Skin epidermis (tissue), 12 donors: ENCODE data around the gene TMEM234.
"Not testable (repeated sequence)": the region's sequence is repeated elsewhere in the genome, so short reads cannot be mapped to it uniquely, and the experiment has no call there.

Experiments used
- H3K27ac ChIP-seq, 21 experiments: fragments of 200-600 bp; sonication (generic) in 11 of 21; one replicate each; pipeline ENCODE4 v1.5.0; 2020; ENCODE audit warnings: mild to moderate bottlenecking in 3 of 21, inconsistent platforms in 2 of 21, moderate library complexity in 2 of 21
- H3K4me3 ChIP-seq, 7 experiments: fragments of 200-600 bp; sonication (generic) in 2 of 7; one replicate each; pipeline ENCODE4 v1.5.0; 2020; ENCODE audit warnings: inconsistent platforms in 2 of 7, mild to moderate bottlenecking in 2 of 7, moderate library complexity in 1 of 7

The TMEM234 gene

DNA sequence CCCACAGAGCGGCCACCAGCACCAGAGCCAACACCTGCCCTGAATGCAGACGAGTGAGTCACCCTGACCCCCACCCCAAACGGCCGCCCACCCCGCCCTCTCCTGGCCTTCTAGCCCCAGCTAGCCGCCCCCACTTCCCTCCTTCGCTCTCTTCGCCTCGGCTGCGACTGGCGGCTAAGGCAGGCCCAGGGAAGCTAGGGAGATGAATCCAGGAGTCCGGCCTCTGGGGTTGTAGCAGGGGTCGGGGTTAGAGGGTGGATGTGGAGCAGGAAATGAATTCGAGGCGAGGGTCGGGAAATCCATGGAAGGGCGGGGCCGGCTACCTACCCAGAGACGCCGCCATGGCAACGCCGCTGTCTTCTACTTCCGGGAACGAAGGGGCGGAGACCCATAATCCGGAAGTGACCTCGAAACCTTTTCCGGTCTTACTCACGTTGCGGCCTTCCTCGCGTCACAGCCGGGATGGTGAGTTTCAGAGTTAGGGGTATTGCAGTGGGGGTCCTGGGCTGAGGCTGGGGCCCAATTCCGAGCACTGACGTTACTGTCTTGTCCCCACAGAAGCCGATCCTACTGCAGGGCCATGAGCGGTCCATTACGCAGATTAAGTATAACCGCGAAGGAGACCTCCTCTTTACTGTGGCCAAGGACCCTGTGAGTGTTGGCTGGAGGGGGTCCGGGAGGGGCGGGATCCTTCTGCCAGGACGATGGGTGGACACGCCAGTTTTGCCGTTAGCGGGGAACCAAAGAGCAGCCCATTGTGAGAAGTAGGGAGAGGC, at the start of gene TMEM234, which contains the start of gene EIF3I:
TSS of gene TMEM234 (minus strand) at position 374 of the 776 bp plus-strand sequence. CDS start at position 343, 31 bp downstream.
TSS of gene EIF3I (plus strand) at position 428 of the 776 bp plus-strand sequence. CDS start at position 463, 35 bp downstream.
- H3K27ac ChIP-seq = peak within 1 kb of the TSS; percentile 78 to 100 (median 93)
- peak within 1 kb of the TSS; percentile 61 to 96 (median 91) for H3K4me3 ChIP-seq

DNA sequence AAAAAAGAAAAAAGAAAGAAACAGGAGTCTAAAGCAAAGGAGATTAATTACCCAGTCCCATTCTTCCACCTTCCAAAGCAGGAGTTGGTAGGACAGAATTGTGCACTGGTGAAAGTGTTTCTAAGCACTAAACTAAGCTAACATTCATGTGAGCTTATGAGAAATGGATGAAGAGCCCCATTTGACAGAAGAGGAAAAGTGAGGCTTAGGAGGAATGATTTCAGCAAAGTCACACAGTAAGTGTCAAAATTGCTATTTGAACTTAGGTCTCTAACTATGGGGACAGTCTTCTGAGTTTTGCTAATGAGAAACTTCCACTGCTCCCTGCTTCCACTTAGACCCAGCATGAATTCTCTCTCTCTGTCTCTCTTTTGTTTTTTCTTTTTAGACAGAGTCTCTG, 47.6 kb upstream of the TMEM234 start:
- Histone ChIP-seq H3K27ac (no peak overlapping the region), H3K4me3 (no peak overlapping the region)

DNA sequence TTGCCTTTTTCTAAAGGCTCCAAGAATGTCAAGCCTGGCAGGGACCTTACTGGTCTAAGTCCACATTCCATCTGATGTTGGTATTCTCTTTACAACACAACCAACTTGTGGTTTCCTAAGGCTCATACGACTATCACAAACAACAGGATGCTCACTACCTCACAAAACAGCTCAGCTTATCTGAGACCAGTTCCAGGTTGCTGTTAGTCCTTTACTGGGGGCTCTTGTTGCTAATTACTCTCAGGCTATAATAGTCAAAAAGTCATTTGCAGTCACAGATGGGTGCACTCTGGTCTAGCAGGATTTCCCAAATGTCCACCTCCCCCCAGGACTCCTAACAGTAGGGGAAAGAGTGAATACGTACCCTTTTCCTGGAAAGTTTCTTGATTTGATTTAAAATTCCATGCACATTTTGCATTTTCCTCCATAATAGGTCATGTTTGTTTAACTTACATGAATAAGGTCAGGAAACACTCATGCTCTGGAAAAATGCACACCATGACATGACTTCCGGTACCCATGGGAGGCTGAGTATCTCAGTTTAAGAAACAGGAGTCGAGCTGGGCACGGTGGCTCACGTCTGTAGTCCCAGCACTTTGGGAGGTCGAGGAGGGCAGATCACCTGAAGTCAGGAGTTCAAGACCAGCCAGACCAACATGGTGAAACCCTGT, 44.9 kb upstream of the TMEM234 start:
- Histone ChIP-seq H3K4me3 (no peak overlapping the region), H3K27ac (peak overlapping the region in 2 of 21 experiments; percentile 12 to 23)

DNA sequence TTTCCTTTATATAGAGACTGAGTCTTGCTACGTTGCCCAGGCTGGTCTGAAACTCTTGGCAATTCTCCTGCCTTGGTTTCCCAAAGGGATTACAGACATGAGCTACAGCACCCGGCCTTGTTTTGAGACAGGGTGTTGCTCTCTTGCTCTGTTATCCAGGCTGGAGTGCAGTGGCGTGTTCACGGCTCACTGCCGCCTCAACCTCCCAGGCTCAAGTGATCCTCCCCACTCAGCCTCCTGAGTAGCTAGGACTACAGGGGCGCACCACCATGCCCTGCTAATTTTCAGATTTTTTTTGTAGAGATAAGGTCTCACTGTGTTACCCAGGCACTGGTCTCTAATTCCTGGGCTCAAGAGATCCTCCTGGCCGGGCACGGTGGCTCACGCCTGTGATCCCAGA, 43.7 kb upstream of the TMEM234 start:
- H3K27ac ChIP-seq = peak overlapping the region in 1 of 21 experiments; percentile 23
- H3K4me3 ChIP-seq = no peak overlapping the region

DNA sequence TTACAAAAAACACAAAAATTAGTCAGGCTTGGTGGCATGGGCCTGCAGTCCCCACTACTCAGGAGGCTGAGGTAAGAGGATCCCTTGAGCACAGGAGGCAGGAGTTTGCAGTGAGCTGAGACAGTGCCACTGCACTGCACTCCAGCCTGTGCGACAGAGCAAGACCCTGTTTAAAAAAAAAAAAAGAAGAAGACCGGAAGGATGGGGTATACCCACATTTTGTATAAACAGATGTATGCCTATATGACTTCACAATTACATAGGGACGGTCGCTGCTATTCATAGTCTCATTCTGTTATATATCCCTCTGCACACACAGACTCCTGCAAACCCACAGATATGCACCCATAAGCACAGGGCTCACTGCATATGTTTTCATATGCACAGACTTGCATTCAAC, 41.6 kb upstream of the TMEM234 start:
- Histone ChIP-seq H3K27ac (peak overlapping the region in 2 of 21 experiments; percentile 26 to 31), H3K4me3 (no peak overlapping the region)

DNA sequence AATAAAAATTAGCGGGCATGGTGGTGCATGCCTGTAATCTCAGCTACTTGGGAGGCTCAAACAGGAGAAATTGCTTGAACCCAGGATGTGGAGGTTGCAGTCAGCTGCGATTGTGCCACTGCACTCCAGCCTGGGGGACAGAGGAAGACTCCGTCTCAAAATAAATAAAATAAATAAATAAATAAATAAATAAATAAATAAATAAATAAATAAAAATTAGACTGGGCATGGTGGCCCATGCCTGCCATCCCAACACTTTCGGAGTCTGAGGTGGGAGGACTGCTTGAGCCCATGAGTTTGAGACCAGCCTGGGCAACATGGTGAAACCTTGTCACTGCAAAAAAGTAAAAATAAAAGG, 41.1 kb upstream of the TMEM234 start:
- peak overlapping the region in 1 of 21 experiments; percentile 31 for H3K27ac ChIP-seq
- H3K4me3 ChIP-seq = not testable (repeated sequence)

DNA sequence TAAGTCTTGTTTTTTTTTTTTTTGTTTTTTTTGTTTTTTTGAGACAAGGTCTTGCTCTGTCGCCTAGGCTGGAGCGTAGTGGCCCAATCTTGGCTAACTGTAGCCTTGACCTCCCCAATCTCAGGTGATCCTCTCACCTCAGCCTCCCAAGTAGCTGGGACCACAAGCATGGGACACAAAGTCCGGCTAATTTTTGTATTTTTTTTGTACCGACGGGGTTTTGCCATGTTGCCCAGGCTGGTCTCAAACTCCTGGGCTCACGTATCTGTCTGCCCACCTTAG, 35.0 kb upstream of the TMEM234 start:
- H3K27ac ChIP-seq = peak overlapping the region in 2 of 21 experiments; percentile 20 to 98
- no peak overlapping the region for H3K4me3 ChIP-seq

DNA sequence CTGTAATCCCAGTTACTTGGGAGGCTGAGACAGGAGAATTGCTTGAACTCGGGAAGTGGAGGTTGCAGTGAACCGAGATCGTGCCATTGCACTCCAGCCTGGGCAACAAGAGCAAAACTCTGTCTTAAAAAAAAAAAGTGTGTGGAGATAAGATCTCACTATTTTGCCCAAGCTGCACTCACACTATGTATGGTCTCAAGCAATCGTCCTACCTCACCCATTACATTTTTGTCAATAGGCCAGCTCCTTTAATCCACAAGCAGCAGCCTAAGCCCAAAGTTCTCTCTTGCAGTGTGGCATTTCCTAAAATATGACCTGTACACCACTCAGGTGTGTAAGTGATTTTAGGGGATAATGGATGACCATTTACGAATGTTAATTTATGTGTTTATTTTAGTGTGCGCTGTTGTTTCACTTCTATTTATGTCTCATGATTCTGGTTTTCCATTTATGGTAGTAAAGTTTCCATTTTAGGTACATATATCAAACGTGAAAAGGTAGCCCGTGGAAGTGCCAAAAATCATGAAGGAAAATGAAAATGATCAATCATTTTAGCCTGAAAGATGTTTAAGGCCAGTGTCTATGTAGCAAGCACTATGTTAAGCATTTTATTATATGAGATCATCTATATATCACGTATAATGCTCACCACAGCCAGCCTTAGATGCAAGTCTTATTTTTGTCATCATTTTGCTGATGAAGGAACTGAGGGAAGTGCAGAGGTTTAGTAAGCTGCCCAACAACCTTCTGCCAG, 34.5 kb upstream of the TMEM234 start:
- Histone ChIP-seq H3K27ac (peak overlapping the region in 5 of 21 experiments; percentile 10 to 98 (median 20)), H3K4me3 (peak overlapping the region in 1 of 7 experiments; percentile 1)

DNA sequence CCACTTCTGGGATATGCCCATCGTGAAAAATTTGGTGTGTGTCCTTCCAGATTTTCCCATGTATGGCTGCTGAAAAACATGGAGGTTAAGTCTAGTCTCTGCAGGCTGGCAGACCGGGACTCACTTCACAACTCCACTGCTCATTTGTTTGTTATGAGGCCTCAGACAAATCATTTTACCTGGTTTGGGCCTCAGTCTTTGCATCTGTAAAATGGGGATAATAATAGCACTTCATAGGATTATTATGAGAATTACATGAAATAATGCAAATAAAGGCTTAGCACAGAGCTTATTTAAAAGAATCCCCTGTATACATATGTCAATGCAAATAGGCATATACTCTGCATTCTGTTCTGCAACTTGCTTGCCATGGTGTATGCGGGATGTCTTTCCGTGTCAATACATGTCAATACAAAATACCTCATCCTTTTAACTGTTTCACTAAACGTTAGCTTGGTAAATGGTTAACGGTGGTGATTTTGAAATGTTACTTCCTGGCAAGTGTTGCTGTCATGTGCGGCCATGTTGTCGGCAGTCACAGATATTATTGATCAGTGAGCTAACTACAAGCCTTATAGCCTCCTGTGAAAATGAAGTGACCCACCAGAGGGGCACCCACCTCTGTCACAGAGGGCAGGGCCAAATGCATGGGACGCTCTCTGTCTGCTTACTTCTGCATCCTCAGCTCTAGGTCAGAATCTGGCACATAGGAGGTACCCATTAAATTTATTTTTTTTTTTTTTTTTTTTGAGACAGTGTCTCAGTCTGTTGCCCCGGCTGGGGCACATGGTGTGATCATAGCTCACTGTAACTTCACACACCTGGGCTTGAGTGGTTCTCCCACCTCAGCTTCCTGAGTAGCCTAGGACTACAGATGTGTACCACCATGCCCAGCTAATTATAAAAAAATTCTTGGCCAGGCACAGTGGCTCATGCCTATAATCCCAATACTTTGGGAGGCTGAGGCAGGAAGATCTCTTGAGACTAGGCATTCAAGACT, 33.2 kb upstream of the TMEM234 start:
- Histone ChIP-seq H3K4me3 (peak overlapping the region in 2 of 7 experiments; percentile 3 to 36), H3K27ac (peak overlapping the region in 6 of 21 experiments; percentile 0 to 98 (median 94))

DNA sequence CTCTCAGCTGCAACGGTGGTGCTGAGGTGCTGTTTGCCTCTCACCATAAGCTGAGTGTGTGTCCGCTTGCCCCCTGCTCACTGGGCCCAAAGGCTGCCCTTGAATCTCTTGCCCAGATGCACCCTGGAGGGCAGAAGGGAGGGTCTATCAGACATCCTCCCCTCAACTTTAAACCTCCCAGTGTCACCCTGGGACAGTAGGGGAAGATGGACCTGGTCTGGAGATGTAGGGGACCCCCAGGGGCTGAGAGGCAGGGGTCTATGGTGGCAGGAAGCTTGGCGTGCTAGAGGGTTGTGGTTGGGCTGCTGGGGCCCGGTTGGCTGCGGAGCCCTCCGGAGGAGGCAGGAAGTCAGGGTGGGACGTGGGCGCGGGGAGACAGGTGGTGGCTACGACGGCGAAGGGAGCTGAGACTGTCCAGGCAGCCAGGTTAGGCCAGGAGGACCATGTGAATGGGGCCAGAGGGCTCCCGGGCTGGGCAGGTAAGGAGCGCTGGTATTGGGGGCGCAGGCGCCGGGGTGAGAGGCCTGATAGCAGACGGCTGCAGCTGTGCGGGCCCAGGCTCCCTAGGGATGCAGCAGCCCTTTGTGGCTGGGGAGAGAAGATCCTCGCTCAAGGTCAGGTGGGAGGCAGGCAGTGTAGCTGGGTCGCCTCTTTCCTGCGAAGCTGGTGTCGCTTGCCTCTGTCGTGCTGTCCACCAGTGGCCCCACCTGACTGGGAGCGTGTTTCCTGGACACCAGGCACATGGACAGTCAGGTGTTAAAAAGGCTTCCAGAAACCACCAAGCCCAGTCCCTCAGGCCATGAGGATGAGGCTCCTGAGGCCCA, 29.0 kb upstream of the TMEM234 start, which contains the start of gene LCK:
TSS of gene LCK (plus strand) at position 373 of the 824 bp plus-strand sequence. CDS start 23,065 bp downstream, outside the sequence.
- Histone ChIP-seq H3K4me3 (peak within 1 kb of the TSS; percentile 21 to 37 (median 29)), H3K27ac (peak within 1 kb of the TSS; percentile 47 to 98 (median 77))

DNA sequence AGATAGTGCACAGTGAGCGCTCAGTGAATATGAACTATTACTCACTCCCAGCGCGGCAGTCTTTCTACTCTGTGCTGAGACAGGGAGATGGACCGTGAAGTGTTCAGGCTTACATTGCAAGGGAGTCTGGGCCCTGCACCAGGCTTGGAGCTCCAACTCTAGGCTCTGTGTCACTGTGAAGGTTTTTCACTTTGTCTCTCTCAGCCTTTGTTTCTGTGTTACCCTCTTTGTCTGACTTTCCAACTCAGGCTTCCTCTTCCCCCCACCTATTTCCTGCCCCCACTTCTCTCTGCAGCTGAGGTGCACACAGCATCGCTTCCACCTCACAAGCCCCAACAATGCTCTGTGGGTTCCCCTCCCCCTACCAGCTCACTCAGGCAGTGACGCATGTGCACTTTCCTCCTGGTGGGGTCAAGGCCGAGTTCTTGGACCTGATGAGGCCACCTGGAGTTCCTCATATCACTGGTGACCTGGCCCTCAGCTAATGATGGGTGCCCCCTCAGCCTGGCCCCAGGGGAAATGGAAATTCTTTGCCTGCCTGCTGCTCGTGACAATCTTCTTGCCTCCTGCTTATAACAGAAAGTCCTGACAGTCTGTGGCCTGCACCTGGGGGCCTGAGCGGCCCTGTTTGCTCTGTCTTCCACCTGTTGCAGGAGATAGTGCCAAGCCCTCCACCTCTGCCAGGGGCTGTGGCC, 27.8 kb upstream of the TMEM234 start:
- H3K4me3 ChIP-seq = peak overlapping the region in 2 of 7 experiments; percentile 14 to 36
- peak overlapping the region; percentile 47 to 98 (median 77) for H3K27ac ChIP-seq

DNA sequence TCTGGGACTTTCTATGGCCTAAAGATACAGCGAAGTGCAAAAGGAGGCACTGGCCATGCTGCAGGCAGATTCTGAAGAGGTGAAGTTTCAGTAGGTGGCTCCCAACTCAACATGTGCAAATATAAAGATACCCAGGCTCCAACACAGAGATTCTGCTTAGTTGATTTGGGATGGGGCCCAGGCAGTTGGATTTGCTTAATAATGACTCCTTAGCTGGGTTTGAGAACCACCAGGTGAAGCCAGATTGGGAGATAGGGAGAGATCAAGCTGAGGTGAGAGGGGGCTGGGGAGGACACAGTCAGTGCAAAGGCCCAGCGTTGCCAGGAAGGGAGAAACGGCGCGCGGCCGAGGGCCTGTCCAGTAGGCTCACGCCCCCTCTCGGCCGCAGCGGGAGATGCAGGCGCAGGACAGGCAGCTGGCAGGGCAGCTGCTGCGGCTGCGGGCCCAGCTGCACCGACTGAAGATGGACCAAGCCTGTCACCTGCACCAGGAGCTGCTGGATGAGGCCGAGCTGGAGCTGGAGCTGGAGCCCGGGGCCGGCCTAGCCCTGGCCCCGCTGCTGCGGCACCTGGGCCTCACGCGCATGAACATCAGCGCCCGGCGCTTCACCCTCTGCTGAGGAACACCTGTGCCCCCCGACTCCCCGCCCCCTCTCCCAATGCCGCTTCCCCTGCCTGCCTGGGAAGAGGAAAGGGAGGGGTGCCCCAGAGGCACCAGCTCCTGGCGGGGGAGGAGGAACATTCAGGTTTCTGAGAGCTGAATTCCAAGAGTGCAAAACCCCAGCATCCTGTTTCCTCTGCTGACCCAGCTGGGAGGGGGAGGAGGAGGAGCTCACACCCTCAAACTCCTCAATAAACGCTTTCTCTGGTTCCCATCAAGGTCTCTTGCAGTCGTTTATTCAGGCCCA, 26.1 kb upstream of the TMEM234 start:
- H3K4me3 ChIP-seq = peak overlapping the region in 3 of 7 experiments; percentile 4 to 6 (median 6)
- peak overlapping the region in 20 of 21 experiments; percentile 27 to 98 (median 76) for H3K27ac ChIP-seq

DNA sequence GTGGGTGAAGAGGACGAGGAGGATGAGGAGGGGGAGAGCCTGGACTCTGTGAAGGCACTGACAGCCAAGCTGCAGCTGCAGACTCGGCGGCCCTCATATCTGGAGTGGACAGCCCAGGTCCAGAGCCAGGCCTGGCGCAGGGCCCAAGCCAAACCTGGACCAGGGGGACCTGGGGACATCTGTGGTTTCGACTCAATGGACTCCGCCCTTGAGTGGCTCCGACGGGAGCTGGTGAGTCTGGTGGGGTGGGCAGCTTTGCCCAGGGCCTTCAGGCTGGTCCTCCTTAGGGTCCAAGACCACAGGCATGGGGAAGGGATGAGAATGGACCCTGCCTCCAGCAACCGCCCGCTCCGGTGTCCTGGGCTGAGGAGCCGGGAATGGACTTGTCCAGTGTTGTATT, 25.3 kb upstream of the TMEM234 start:
- H3K27ac ChIP-seq = peak overlapping the region in 18 of 21 experiments; percentile 27 to 98 (median 76)
- H3K4me3 ChIP-seq = no peak overlapping the region

DNA sequence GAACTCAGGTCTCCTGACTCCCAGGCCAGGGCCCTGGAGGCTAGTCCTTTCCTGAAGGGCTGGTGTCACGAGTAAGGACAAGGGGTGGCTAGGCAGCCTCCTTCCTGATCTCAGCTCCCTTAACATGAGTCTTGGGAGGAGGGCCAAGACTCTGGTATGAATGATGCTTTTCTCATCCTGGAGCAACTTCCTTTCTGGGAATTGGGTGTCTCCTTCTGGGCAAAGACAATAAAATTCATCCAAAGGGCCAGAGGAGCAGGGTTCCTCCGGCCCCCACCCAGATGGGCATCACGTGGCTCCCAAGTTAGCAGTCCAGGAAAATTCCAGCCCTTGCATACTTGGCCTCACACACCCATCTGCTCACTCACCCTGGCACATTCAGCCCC, 24.7 kb upstream of the TMEM234 start, which contains the start of gene FAM167B:
TSS of gene FAM167B (plus strand) at position 335 of the 386 bp plus-strand sequence. CDS start 200 bp downstream, outside the sequence.
- Histone ChIP-seq H3K27ac (peak within 1 kb of the TSS in 19 of 21 experiments; percentile 27 to 98 (median 77)), H3K4me3 (no peak within 1 kb of the TSS)

DNA sequence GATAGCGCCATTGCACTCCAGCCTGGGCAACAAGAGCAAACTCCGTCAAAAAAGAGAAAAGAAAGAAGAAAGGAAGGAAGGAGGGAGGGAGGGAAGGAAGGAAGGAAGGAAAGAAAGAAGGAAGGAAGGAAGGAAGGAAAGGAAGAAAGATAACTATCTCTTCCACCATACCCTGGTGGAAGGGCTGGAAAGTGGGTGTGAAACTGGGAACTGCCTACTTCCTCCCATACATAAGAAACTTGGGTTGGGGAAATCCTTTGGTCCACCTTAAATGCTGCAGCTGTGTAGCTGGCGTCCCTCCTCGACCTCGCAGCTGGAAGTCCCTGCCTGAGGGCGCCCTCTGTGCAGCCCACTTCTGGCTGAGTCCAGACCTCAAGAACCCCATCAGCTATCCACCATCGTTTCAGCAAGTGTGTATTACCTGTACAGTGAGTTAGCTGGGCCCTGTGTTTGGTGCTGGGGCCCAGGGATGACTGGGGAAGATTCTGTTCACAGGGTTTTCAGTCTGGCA, 20.2 kb upstream of the TMEM234 start:
- no peak overlapping the region for H3K4me3 ChIP-seq
- H3K27ac ChIP-seq = peak overlapping the region in 3 of 21 experiments; percentile 24 to 82 (median 42)
